ENCODE measurements around the gene ACADVL.

ACADVL gene

DNA sequence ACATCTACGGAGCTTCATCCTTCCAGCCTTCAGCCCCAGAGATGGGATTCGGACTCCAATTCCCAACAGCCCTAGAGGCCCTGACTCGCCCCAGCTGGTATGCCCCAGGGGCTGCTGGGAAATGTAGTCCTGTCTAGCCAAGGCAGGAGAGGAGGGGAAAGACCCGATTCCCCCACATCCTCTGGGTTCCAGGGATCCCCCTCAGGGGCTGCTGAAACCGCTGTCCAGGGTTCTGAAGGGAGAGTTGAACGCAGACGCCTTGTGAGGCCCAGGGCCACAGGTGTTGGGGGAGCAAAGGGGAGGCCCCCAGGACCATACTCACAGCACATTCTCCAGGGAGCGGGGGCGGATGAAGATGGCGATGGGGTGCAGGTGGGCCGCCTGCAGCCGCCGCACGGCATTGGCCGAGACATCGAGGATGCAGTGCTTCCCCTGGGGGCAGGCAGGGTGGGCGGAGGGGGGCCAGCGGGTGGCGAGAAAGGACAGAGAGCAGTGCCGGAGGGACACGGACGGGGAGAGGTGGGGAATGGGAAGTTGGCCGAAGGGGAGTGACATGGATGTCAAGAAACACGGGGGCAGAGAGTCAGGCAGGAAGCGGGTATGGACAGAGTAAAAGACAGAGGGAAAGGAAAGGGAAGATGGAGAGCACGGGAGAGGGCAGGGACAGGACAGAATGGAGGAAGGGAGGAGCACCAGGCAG, 28.0 kb upstream of the ACADVL start:
- no peak for DNase-seq

DNA sequence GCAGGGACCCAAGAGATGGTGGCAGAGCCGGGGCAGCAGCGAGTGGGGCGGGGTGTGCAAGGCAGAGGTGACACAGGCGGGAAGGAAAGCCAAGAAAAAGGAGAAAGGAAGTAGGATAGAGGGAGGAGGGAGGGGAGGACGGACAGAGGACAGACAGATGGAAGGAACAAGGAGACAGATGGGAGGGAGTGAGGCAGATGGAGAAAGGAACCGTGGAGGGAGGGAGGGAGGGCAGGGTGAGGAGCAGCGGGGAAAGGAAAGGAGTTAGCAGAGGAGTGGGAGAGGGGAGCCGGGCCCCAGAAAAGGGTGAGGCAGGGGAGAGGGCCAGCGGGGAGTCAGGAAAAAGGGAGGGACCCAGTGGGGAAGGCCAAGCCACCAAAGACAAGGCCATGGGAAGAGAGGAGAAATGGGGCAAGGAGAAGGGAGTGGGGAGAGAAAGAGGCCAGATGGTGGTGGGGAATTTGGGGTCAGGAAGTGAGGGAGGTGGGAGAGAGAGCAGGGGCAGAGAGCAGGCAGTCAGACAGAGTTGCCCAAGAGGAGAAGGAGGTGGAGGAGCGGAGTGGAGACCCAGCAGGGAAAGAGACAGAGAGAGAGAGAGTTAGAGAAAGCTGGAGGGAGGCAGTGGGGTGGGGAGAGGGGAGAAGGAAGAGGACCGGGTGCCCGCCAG, 27.3 kb upstream of the ACADVL start:
- no peak for DNase-seq

DNA sequence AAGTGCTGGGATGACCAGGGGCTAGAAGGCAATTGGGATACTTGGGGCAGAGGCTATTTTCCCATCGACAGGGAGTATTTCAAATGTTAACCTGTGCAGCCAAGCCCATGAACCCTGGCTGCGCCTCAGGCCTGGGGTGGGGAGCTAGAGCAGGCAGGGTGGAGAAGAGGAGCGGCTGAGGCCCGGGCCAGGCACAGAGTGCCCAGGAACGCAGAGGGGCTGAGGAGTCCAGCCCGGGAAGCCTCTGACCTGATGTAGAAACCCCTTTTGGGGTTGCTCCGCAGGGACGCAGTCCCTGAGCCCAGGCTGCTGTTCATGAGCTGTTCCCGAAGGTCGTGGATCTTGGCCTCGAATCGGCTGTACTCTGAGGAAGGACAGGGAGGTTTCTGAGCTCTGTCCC, 23.8 kb upstream of the ACADVL start:
- no peak for DNase-seq

DNA sequence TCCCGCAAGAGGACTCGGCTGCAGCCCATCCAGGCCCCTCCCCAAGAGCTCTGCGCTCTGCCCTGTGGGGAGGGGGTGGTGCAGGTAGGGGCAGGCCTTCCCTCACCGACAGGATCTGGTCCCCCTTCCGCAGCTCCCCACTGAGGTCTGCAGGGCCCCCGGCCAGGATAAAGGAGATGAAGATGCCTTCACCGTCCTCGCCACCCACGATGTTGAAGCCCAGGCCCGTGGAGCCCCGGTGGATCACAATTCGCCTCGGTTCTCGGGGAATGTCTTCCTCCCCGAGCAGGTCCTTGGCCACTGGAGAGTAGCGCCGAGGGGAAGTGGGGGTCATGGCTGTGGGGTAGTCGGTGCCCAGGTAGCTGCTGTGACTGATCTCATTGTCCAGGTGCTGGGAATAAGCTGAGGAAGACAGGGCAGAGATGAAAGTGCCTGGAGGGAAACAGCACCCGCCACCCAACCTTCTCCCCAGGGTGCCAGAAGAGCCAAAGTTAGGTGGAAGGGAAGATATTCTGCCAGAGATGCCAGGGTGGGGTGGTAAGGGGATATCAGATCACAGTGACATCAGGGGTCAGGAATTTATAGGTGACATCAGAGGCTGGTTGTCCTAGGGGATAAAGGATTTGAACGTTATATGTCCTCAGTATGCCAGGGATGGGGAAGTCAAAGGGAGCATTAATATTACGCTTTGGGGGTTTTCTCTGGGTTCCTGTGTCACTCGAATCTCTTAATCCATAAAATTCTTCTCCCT, 22.9 kb upstream of the ACADVL start:
- DNase-seq = no peak

DNA sequence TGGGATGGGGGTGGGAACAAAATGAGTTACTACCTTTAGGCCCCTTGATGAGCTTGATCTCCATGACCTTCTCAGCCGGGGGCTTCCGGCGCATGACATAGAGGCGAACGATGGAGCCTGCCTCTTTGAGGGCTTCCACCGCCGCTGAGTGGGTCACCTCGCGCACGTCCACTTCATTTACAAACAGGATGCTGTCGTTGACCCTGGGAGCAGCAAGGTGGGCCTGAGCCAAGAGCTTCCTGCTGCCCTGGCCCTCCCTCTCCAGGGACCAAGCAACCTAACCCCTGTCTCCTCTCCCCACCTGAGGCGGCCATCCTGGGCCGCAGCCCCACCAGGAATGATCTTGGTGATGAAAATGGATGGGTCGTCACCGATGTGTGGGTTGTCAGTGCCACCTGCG, 16.3 kb upstream of the ACADVL start:
- no peak for DNase-seq

DNA sequence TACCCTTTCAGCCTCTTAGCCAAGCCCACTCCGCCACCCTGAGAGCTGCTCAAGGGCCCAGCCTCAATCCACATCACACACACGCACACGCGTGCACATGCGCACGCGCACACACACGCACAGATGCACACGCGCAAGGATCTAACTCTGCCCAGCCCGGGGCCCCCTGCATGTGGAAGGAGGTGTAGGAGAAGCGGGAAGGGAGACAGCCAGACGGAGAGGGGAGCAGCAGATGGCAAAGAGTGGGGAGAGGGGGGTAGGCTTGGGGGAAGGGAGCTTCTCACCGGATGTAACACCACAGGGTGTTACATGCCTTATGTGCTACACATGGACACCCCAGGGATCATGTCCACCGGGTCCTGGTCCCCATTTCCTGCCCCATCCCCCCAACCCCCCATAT, 15.4 kb upstream of the ACADVL start:
- DNase-seq = no peak

DNA sequence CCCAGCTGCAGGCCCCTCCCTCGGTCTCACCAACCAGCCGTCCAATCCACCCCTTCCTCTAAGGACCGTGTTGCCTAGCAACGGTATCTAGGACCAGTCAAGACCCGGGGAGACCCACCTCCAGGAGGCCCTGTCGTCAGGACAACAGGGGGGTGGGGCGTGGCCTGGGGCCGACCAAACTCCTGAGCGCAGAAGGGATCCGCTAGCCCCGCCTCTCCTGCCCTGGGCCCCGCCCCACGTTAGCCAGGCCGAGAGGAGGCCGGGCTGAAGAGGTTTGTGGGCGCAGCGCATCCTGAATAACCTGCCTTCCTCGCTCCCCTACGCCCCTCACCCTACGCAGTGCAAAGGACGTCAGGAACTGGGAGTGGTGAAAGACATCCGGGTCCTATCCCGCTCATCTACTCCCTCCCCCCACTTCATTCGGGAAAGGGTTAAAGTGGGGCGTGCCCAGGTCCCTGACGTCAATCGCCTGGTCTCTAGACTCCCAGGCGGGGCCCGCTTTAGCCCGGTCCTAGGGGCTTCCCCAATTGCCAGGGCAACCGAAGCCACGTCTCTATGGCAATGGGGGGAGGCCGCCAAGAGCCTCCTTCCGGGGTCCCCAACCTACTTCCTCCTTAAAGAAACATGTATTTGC, 14.8 kb upstream of the ACADVL start:
- peak; percentile 91 for DNase-seq

DNA sequence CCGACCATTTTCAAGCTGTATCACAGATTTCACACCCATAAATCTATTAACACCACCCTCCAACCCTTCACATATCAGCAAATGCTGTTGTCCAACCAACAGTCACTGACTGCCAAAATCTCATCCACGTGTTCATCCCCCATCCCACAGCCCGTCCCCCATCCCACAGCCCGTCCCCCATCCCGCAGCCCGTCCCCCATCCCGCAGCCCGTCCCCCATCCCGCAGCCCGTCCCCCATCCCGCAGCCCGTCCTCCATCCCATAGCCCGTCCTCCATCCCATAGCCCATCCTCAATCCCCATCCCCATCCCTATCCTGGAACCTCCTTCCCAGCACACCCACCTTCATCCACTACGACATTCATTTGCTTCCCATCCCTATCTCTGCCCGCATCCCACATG, 14.2 kb upstream of the ACADVL start:
- no peak for DNase-seq

DNA sequence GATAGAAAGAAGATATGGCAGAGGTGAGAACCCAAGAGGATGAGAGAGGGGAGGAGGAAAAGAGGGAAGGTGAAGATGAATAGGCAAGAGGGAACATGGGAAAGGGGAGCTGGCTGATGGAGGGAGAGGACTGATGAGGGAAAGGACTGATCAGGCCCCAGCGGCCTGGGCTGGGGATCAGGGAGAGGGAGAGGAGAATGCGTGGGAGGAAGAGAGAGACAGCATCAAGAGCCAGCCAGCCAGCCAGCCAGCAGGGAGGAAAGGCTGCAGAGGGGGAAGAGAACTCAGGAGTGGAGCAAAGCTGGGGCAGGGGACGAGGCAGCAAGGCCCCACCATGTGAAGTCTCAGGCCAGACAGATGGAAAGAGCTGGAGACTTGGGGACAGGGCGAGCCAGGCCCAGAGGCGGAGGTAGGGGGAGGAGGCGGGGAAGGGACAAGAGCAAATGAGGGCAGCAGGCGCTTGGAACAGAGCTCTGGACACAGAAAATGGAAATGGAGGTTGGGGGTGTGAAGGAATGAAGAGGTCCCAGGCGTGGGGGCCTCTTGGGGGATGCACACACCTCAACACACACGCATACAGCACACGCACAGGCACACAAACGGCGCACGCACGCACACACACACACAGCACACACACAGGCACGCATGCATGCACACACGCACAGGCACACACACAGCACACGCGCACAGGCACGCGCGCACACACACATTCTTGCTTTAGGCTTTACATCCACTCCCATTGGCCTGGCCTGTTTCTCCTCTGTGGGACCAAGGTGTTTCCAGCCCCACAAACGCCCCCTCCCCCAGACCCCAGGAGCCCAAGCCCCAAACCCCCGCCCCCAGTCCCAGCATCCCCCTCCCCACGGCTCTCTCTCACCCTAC, 12.4 kb upstream of the ACADVL start:
- DNase-seq = no peak

DNA sequence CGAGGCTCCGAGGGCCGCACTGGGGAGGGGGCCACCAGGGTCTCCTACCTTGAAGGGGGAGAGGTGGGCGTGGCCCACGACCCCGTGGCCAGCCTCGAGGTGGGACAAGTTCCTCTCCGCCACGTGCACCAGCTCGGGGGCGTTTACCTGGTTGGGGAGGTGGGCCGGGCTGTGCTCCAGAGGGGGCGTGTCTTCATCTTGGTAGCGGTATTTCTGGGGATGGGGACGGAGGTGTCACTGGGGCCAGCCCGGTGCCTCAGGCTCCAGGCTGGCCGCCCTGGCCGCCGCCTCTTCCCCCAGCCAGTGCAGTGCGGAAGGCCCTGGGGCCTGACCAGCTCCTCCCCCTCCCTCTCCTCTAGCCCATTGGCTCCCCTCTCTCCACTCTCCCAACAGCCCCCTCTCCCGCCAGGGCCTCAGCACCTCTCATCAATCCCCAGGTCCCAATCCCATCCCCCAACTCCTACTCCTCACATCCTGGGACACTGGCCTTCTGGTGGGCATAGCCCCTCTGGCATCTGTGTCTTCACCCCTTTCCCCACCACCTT, 11.6 kb upstream of the ACADVL start:
- DNase-seq = no peak

DNA sequence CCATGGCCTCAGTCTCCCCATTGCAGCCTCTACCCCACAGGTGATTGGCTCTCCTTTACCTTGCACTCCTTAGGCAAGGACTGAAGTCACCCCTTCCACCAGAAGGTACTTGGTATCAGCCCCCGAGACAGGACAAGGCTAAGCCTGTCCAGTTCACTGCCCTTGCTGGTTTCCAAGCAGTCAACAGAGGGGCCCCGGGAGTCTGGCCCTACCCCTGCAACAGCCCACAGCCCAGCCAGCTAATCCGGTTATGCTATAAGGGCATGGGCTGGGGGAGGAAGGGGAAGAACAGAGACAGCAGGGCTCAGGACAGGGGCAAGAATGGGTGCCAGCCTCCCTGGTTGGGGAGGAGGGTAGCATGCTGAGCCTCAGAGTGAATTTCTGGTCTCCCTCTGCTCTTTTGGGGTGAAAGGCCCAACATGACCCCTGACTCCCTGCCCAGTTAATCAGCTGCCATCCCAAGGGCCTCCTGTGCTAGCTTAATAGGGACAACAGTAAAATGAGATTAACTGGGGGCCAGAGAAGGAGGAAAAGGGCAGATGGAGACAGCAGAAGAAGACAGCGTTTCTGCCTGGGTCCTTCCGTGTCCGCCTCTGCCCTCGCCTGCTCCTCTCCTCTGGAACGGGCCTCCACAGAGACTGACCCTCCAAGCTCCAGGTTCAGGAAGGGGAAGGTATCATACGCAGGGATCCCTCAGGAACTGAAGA, 10.8 kb upstream of the ACADVL start:
- no peak for DNase-seq

DNA sequence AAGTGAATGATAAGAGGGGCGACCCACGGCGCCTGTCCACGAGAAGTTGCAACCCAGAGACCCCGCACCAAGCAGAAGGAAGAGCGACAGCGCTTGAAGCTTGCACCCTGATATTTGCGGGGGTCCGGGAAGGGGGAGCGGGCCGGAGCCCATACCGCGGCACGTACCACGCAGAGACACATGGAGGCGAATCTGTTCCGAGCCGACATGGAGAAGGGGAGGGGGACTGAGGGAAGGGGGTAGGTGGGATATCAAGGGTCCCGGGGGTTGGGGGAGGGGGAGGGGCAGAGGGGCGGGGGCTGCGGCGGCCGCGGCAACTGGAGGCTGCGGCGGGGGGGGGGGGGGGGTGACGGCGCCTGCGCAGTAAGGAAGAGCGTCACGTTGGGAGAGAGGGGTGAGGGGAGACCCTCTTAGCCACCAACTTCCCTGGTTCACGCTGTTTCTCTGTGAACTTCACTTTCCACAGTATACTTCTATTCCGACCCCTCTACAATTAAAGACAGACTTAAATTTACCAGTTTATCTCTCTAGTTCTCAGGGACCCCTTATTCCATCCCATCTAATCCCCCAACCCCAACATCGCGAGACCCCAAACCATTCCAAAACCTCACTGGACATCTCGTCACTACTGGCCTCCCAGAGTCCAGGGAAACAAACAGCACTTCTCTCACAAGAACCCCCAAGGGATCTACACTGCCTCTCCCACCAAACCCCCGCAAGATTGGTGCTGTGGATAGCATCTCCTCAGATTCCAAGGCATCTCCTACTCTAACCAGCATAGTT, 8.1 kb upstream of the ACADVL start:
- DNase-seq = no peak

DNA sequence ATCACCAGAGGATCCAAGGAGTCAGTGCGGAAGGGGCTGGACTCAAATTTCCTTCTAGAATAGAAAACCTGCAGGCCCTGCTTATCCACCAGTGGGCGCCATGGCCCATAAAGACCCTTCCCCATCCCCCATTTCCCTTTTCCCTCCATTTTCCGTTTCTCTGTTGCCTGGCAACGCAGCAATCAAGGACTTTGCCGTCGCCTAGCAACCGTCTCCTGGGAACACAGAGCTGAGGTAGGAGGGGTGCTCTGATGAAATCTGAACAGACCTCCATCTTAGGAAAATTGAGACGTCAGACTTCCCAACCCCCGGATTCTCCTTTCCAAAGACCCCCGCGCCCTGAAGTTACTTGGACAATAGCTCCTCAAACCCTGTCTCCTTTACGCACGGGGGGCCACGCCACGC, 5.8 kb upstream of the ACADVL start:
- peak; percentile 92 for DNase-seq

DNA sequence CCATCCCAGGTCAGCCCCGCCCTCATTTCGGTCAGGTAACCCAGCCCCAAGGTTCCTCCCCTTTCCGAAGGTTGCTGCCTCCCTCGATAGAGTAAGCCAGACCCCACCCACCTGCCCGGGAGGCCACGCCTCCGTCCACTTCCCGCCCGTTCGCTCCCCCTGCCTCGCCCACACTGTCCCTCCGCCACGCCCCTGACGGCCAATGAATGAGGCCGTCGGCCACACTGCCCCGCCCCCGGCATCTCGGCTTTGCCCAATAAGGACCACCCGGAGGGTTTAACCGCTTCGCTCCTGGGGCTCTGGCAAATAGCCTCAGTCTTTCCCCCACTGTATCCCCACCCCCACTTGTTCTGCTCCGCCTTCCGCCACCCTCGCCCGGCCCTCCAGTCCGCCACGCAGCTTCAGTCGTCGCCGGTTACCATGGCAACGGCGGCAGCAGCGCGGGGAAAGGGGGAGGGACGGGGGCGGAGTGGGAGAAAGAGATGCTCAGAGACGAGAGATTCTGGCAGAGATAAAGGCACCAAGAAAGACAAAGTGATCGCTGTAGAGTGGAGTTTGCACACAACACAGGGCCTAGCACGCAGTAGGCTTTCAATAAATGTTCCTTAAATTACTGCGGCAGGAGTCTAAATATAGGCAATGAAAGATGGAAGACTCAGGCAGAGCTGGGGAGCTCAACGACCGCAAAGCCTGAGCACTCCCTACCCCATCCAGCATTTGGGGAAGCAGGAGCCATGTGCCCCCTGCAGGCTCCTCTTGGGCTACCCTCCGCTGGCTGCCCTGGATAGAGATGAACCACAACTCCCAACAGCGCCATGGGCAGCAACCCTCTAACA, 5.2 kb upstream of the ACADVL start:
- peak; percentile 96 for DNase-seq

DNA sequence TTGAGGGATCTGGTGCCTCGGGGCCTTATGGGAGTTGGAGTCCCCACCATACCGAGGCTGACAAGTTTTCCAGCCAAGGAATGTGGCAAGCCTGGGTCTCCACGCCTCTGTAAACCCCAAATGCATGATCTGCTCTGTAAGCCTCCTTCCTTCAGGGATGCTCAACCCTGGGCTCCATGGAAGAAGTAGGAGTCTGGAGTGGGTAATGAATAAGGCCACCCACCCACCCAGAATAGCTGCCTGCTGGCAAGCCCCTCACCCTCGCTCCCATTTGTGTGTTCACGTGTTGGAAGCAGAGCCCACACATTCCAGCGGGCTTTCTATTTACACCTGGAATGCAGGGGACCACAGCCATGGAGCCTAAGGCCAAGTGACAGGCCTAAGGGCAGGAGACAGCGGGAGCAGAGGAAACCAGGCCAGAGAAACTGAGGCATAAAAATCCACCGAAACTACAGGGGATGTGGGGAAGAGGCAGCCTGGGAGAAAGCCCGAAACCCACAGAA, 4.6 kb upstream of the ACADVL start:
- no peak for DNase-seq

DNA sequence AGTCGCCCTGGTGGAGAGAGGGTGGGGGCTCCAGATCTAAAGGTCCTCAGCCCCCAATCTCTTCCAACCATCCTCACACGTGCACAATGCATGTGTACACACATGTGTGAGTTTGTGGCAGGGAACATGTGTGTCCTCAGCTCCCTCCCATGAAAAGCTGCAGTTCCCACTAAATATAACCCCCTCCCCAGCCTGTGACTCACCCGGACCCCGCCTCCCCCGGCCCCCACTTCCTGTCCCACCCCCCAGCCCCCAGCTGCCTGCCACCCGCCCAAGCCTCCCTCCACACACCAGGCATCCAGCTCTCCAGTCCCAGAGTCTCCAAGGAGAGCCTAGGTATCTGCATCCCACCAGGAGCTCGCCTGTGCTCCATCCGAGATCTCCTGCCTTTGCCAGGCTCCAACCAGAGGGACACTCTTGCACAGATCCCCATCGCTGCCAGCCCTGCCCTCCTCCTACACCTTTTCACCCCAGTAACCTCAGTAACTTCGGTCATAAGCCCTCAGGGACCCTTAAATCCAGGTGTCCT, 4.0 kb upstream of the ACADVL start:
- no peak for DNase-seq

DNA sequence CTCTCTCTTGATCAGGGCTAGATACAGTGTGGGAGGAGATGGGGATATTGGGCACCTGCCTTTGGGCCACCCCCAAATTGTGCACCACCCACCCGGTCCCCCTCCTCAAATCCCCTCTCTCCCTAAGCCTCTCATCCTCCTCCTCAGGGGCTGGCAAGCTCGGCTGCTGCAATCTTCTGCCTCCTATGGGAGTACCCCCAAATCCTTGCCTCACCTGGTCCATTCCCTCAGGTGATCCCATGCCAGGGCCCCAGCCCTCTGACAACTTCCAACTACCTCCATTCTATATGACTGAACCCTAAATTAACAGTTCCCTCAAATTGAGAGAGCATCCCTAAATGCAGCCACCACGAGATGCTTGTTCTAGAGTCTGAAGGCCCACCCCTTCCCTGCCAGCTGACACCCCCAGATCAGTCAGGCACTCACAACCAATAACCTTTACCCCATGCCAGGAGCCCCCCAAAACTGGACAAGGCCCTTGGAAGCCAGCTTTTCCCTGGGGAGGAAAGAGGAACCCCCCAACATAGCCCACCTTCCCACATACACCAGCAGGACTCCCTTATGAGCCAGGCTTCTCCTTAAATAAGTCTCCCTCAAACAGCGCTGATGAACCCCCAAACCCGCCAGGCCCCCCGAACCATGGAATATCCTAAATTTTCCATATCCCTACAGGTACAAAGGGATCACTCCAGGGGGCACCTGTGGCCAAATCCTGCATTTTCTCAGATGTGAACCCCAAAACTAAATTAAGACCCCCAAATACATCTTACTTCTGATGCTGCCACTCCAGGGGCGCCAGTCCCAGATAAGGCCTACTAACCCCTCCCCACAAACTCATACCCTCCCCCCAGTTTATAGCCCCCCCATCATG, 3.3 kb upstream of the ACADVL start:
- DNase-seq = no peak

Measured in NCI-H1092 (cell line).